Measurements from ENCODE around the gene CREBL2.

DNA sequence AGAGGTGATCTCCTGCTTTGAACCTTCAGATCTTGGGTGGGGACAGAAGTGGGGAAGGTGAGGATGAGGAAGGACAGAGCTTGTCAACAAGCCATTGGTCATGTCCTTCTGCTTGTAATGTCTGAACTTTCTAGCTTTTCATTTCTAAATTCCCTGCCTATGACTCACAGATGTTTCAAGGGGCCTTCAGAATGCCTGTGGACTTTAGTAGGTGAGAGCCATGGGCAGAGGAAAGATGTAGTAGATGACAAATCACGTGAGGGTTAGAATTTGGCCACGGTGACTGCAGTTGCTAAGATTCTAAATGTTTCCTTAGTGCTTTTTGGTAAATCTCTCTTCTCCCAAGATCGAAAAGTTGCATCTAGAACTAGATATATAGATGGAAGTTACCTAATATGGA is 18.7 kb upstream of the CREBL2 start:
- no peak for TF ChIP-seq POLR2A (IDR thresholded peaks at IDR 0.05; ENCODE audit: low read depth, low read length)
- TF ChIP-seq TAF1 (IDR thresholded peaks at IDR 0.05; ENCODE audit: low read depth, low read length): no peak
- no peak for TF ChIP-seq POLR2AphosphoS5 (IDR thresholded peaks at IDR 0.05; ENCODE audit: low read depth, low read length)
- no peak for TF ChIP-seq PAX5 (IDR thresholded peaks at IDR 0.05; ENCODE audit: insufficient read depth, low read length, severe bottlenecking)
- no peak for TF ChIP-seq POU2F2 (IDR thresholded peaks at IDR 0.05; ENCODE audit: low read depth, low read length)
